Smooth muscle cell (in vitro differentiated cells): ENCODE measurements around the gene CLCA1. TPM values are rescaled to one million over a fixed set of nuclear protein-coding genes. Genes with fewer than 3 reads are reported as not detected.
"Not testable (repeated sequence)": the region's sequence is repeated elsewhere in the genome, so short reads cannot be mapped to it uniquely, and the experiment has no call there.

Source experiments
- DNase-seq: peaks from one replicate; lab custom pipeline; 2025; ENCODE audit not compliant: unreplicated experiment; lab: John Stamatoyannopoulos, UW
- H2AFZ ChIP-seq: fragments of 200-600 bp; sonication (generic); 2 replicates; pipeline ENCODE4 v1.6.0; 2016; ENCODE audit warnings: antibody characterized with exemption, low read depth, mild to moderate bottlenecking
- H3F3A ChIP-seq: fragments of 200-600 bp; sonication (generic); 2 replicates; pipeline ENCODE4 v1.6.0; 2017; ENCODE audit warnings: antibody characterized with exemption, low read depth
- H3K27ac ChIP-seq: fragments of 200-600 bp; sonication (generic); 2 replicates; pipeline ENCODE4 v1.5.1; 2016; ENCODE audit warnings: low read depth, mild to moderate bottlenecking
- H3K27me3 ChIP-seq: fragments of 200-600 bp; sonication (generic); 2 replicates; pipeline ENCODE4 v1.6.1; 2016; ENCODE audit warnings: low read depth, mild to moderate bottlenecking
- H3K36me3 ChIP-seq: fragments of 200-600 bp; sonication (generic); 2 replicates; pipeline ENCODE4 v1.5.1; 2016; ENCODE audit warnings: low read depth
- H3K4me1 ChIP-seq: fragments of 200-600 bp; sonication (generic); 2 replicates; pipeline ENCODE4 v1.5.1; 2016; ENCODE audit warnings: low read depth
- H3K4me2 ChIP-seq: fragments of 200-600 bp; sonication (generic); 2 replicates; pipeline ENCODE4 v1.6.0; 2016; ENCODE audit warnings: mild to moderate bottlenecking
- H3K4me3 ChIP-seq: fragments of 200-600 bp; sonication (generic); 2 replicates; pipeline ENCODE4 v1.5.1; 2016; ENCODE audit warnings: mild to moderate bottlenecking
- H3K79me2 ChIP-seq: fragments of 200-600 bp; sonication (generic); 2 replicates; pipeline ENCODE4 v1.6.0; 2016; ENCODE audit warnings: low read depth, mild to moderate bottlenecking
- H3K9ac ChIP-seq: fragments of 200-600 bp; sonication (generic); 2 replicates; pipeline ENCODE4 v1.6.0; 2016; ENCODE audit warnings: low read depth
- H3K9me3 ChIP-seq: fragments of 200-600 bp; sonication (generic); replicated peaks from 2 replicates; pipeline ENCODE4 v1.5.1; 2016; ENCODE audit warnings: low read depth
- H4K20me1 ChIP-seq: fragments of 200-600 bp; sonication (generic); 2 replicates; pipeline ENCODE4 v1.6.0; 2016; ENCODE audit warnings: low read depth
- WGBS: methylation state at CpG from one replicate; pipeline ENCODE4 v1.1.7; 2016; ENCODE audit warnings: low lambda C conversion rate; 5-methylcytosine and 5-hydroxymethylcytosine counted together
- polyA plus RNA-seq: library from polyadenylated mRNA; unstranded; fragments of >200 nt; fragmentation: Nextera tagmentation; extraction: Ambion mirVana; gene quantifications from 2 replicates; pipeline ENCODE4 v1.2.1, GENCODE V29; 2016
- total RNA-seq: library from RNA; depleted of rRNA; stranded (reverse); fragments of >200 nt; gene quantifications from 2 replicates; pipeline ENCODE4 v1.2.3, GENCODE V29; 2014
- TF ChIP-seq, protein P1 (sequence below): fragments of 200-600 bp; sonication (generic); IDR thresholded peaks from 2 replicates; pipeline ENCODE4 v1.5.1; 2017; ENCODE audit warnings: borderline replicate concordance, mild to moderate bottlenecking, antibody characterized with exemption; ENCODE audit not compliant: insufficient read depth, poor library complexity, severe bottlenecking

The CLCA1 gene
- total and polyA plus RNA-seq, 2 experiments from 2014 or later: not detected

DNA sequence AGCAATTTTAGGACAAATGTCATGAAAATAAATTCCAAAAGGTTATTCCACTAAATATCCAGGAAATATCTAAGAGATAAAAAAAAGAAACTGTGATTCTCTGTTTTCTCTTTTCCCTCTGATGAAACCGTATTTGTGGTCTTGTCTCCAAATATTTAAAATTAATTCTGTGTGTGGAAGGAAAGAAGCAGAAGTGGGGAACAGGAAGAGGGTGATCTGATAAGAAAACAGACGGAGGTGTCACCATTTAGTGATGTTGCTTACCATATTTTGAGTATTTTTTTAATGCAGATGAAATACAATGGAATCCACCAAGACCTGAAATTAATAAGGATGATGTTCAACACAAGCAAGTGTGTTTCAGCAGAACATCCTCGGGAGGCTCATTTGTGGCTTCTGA lies 29.6 kb downstream of the CLCA1 start:
- WGBS: 84% methylated on average over 3 of the region's 3 CpGs

DNA sequence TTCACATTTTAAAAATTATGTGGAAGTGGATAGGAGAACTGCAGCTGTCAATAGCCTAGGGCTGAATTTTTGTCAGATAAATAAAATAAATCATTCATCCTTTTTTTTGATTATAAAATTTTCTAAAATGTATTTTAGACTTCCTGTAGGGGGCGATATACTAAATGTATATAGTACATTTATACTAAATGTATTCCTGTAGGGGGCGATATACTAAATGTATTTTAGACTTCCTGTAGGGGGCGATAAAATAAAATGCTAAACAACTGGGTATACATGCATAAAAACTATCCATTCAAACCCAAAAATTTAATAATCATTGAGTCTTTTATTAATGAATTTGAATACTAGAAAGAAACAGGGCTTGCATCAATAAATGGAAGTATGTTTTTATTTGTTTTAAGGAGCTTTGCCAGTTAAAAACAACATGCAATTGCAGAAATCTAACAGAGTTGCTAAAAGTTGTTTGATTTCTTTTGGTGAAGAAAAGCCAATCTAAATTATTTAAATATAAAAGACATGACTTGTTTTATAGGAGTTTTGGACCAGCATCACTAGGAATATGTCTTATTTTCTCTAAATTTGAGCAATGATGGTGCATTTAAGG lies 31.4 kb downstream of the CLCA1 start:
- H3F3A ChIP-seq: peaks cover 14% of the 10 kb centered on the region
- H3K4me1 ChIP-seq: peaks cover 22% of the 10 kb centered on the region
- H3K9ac ChIP-seq: no peak overlapping the region
- no peaks in the 10 kb centered on the region for H3K27me3 ChIP-seq
- H2AFZ ChIP-seq: peak overlapping the region; percentile 15
- H3K27ac ChIP-seq: no peak overlapping the region
- 27% methylated on average over 3 of the region's 3 CpGs for WGBS
- H3K4me3 ChIP-seq: no peak overlapping the region
- no peak overlapping the region for H3K4me2 ChIP-seq
- TF ChIP-seq, protein P1, sequence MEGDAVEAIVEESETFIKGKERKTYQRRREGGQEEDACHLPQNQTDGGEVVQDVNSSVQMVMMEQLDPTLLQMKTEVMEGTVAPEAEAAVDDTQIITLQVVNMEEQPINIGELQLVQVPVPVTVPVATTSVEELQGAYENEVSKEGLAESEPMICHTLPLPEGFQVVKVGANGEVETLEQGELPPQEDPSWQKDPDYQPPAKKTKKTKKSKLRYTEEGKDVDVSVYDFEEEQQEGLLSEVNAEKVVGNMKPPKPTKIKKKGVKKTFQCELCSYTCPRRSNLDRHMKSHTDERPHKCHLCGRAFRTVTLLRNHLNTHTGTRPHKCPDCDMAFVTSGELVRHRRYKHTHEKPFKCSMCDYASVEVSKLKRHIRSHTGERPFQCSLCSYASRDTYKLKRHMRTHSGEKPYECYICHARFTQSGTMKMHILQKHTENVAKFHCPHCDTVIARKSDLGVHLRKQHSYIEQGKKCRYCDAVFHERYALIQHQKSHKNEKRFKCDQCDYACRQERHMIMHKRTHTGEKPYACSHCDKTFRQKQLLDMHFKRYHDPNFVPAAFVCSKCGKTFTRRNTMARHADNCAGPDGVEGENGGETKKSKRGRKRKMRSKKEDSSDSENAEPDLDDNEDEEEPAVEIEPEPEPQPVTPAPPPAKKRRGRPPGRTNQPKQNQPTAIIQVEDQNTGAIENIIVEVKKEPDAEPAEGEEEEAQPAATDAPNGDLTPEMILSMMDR: peak; percentile 99
- H3K9me3 ChIP-seq: no peaks in the 10 kb centered on the region
- DNase-seq: no peak
- H4K20me1 ChIP-seq: no peaks in the 10 kb centered on the region
- no peaks in the 10 kb centered on the region for H3K36me3 ChIP-seq
- no peaks in the 10 kb centered on the region for H3K79me2 ChIP-seq

More for the DNA sequence above, 29.6 kb downstream of the CLCA1 start:
- DNase-seq: no peak
- Histone ChIP-seq H3K27me3 (no peaks in the 10 kb centered on the region), H2AFZ (no peak overlapping the region), H3K4me3 (no peak overlapping the region), H3F3A (peaks cover 10% of the 10 kb centered on the region), H4K20me1 (no peaks in the 10 kb centered on the region), H3K9me3 (no peaks in the 10 kb centered on the region), H3K27ac (no peak overlapping the region), H3K79me2 (no peaks in the 10 kb centered on the region), H3K4me2 (no peak overlapping the region), H3K36me3 (no peaks in the 10 kb centered on the region), H3K9ac (no peak overlapping the region), H3K4me1 (peaks cover 7% of the 10 kb centered on the region)
- TF ChIP-seq, protein P1: no peak

DNA sequence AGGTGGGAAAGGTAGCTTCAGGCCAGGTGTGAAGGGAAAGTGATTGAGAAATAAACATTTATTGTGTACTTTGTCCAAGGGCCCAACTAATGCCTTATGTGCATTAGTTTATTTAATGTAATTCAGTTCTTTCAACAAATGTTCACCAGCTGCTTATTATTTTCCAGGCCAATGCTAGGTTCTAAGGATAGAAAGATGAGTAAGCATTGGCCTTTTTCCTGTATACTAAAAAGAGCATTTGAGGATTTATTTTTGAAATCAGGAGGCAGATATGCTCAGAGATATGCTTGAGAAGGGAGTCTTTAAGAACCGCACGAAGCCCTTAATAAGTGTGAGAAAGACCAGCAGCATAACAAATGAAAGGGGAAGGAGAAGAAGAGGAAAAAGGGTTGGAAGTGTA lies 32.0 kb downstream of the CLCA1 start:
- Histone ChIP-seq H3K4me3 (no peak overlapping the region), H3K4me1 (peaks cover 22% of the 10 kb centered on the region), H3K27ac (no peak overlapping the region), H3K79me2 (no peaks in the 10 kb centered on the region), H3K9ac (no peak overlapping the region), H4K20me1 (no peaks in the 10 kb centered on the region), H3K4me2 (no peak overlapping the region), H3F3A (peaks cover 14% of the 10 kb centered on the region), H2AFZ (peak overlapping the region; percentile 15), H3K27me3 (no peaks in the 10 kb centered on the region), H3K36me3 (no peaks in the 10 kb centered on the region), H3K9me3 (no peaks in the 10 kb centered on the region)
- TF ChIP-seq, protein P1: no peak
- no peak for DNase-seq
- WGBS: 42% methylated on average over 2 of the region's 2 CpGs

DNA sequence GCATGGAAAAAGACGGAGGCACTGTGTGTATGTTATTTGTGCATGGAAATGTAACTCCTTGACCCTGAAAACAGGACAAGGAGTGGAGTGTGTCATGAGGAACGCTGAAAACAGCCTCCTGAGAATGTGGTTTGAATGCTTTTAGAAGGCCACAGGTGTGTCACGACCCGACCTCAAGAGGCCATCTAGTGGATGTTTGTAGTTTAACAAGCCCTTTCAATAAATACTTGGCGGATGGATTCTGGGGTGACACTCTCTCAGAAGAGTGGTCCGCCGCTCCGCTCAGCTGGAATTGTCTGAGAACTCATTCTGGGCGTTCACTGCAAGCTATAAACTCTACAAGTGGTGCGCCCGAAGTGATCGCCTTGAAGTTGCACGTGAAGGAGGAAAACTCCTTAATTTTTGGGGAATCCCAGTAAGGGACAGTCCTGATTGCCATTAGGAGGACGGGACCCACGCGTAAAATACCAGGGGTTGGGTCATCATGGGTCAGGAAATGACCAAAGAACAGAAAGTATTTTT lies 33.5 kb downstream of the CLCA1 start:
- peak overlapping the region; percentile 90 for H3K4me2 ChIP-seq
- H3K36me3 ChIP-seq, H3K27me3 ChIP-seq, H3K79me2 ChIP-seq, H3K27ac ChIP-seq, DNase-seq, H3K9ac ChIP-seq, H3K9me3 ChIP-seq, H4K20me1 ChIP-seq: not testable (repeated sequence)
- peak overlapping the region; percentile 49 for H3K4me3 ChIP-seq
- H3K4me1 ChIP-seq: peaks cover 22% of the 10 kb centered on the region
- peaks cover 14% of the 10 kb centered on the region for H3F3A ChIP-seq
- H2AFZ ChIP-seq: peak overlapping the region; percentile 84
- TF ChIP-seq, protein P1: peak; percentile 40
- 5% methylated on average over 16 of the region's 16 CpGs for WGBS
